Measurements from ENCODE around the gene ENDOV.

ENDOV gene

GRCh38 chr17:80416940-80417293 lies 1.9 kb downstream of the ENDOV start:
- no peak for DNase-seq

GRCh38 chr17:80418589-80418988 lies 3.6 kb downstream of the ENDOV start:
- DNase-seq = no peak

GRCh38 chr17:80419255-80419654 lies 4.3 kb downstream of the ENDOV start:
- no peak for DNase-seq

DNA sequence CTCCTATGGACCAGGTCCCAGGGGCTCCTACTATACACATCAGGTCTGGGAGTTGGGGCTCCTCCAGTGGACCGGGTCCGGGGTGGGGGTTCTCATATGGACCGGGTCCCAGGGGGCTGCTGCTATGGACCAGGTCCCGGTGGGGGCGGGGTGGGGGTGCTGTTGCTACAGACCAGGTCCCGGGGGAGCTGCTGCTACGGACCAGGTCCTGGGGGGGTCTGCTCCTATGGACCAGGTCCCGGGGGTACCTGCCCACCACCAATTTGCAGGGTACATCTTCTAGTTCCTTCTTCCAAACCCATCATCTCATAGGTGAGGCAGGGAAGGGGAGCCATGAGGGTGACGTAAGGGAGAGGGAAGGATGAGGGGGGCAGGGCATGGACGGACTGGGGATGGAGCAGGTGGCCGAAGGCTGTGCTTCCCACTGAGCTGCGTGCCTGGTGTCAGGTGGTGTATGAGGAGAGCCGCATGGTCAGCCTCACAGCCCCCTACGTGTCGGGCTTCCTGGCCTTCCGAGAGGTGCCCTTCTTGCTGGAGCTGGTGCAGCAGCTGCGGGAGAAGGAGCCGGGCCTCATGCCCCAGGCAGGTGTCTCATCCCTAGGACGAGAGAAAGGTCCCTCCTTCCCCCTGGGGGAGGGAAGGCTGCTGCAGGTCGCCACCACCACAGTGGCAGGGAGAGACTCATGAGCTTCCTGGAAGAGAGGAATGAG lies 6.6 kb downstream of the ENDOV start:
- no peak for DNase-seq

GRCh38 chr17:80422276-80422675 lies 7.3 kb downstream of the ENDOV start:
- DNase-seq = no peak

DNA sequence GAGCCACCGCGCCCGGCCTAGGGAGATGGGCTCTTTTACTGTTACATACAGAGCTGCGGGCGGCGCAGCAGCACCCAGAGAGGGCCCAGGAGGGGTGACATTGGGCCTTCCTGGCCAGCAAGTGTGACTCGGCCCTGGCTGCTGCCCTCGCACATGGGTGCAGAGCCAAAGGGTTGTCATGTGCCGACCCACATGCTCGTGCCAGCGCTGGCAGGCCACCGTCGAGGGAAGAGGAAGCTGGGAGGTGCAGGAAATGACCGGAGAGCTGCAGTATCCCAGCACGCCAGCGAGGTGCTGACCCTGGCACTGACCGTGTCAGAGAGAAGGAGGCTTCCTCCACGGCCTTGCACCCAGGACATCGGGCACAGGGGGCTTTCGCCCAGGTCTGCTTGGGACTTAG lies 8.0 kb downstream of the ENDOV start:
- no peak for DNase-seq

GRCh38 chr17:80423536-80424225 lies 8.7 kb downstream of the ENDOV start:
- DNase-seq = no peak

DNA sequence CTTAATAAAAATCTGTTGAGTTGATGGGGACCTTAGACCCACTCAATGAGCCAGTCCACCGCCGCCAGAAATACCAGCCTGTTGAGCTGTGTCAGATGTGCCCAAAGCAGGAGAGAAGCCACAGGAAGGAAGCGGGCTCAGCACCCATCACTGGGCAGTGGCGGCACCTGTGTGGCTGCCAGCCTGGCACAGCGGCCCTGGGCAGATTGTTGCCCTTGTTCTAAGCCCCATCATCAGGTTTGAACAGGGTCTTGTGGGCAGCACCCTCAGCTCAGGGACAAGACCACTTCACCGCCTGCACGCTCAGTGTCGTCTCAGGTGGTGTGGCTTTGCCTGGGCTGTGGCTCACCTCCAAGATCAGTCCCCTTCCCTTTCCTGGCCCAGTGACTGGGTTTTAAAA lies 9.3 kb downstream of the ENDOV start:
- DNase-seq = no peak

- no peak for DNase-seq
Measured at GRCh38 chr17:80424878-80425765, 10.2 kb downstream of the ENDOV start.

DNA sequence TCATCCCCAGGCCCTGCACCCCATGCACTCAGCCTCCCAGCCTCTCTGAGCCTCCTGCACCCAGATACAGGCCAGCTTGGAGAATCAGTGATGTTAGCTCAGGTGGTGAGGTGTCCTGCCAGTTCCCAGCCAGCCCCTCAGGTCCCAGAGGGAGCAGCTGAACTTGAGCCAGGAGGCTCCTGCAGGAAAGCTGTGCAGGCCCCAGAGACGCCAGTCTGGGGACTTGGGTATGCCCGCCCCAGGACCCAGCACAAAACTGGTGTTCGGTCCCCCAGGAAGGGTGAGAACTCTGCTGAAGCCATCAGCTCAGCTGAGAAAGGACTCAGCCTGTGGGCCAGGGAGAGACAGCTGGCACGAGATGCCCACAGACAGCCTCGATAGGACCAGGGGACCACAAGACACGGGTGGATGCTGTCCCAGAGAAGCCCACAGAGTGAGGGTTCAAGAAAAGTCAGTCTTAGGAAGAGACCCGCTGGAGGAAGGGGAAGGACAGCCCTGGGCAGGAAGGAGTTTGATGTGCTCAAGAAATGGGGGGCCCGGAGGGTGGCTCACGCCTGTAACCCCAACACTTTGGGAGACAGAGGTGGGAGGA lies 11.0 kb downstream of the ENDOV start:
- no peak for DNase-seq

- peak; percentile 82 for DNase-seq
Measured at GRCh38 chr17:80426671-80427326, 11.8 kb downstream of the ENDOV start.

DNA sequence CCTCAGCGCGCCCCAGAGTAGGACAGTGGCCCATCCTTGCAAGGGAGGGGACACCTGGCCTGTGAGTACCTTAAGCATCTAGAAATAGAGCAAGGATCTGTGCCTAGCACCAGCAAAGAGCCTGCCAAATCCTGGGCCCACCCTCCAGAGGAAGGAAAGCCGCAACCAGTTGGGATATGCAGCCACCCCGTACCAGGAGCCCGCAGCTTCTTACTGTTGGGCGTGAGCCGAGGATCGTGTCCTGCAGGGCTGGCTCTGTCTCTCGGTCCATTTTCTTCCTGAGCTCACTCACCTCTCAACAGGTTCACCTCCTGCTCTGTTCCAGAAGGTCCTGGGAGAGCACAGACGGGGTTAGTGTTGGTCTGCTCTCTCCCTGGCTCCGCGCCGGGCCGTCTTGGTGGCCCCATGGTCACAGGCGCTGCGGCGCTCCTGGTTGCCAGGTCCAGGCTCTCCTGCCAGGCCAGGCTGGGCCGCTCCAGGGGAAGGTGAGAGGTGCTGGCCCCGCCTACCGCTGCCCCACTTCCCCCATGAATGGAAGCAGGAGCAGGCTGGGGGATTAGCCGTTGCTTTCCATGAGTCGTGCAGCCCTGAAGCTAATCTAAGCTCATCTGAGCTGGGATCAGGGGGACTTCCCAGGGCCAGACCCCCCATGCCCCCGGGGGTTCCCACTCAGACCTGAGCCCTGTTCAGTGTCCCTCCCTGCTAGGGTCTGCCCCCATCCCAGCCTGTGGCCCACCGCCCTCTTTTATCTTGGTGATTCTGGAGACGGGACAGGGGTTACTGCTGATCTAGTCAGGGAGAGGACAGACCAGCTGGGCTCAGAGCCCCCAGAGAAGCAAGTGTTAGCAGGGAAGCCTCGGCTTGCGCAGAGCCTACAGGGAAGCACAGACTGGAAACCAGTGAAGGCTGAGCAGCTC lies 12.7 kb downstream of the ENDOV start:
- no peak for DNase-seq

- DNase-seq = no peak
Measured at GRCh38 chr17:80428363-80428762, 13.4 kb downstream of the ENDOV start.

GRCh38 chr17:80428796-80429195 lies 13.8 kb downstream of the ENDOV start:
- no peak for DNase-seq

DNA sequence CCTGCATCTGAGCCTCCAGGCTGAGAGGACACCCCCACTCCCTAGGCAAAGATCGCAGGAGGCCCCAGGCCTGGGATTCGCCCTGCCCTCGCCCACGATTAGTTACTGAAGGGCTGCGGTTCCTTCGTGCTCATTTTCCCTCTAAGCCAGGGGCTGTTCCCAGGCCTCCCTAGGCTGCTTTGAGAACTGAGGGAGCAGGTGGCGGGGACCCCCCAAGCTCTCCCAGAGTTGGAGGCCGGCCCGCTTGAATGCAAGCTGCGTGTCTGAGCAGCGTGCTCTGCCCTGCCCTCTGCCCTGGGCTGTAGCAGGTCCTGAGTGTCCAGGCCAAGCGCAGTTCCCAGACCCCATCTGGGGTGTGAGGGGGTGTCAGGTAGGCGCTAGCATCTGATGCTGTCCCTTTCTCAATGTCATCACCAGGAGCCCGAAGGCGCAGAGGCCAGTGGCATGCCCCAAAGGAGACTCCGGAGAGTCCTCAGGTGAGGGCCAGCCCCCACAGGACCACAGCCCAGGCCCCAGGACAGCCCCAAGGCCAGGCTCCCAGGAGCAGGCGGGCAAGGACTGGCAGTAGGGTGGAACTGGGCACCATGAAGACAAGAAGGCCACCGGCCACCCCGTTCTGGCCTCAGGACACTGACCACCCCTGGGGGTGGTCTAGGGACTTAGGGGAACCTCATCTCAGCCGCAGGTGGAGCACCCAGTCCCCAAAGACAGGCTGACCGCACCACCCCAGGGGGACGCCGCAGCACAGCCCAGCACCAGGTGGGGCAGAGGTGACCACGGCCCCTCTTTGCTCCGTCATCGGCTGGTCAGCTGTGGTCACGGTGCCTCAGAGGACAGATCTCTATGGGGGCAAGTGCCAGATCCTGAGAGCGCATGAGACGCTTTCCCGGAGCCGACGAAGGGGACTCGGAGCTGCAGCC lies 14.6 kb downstream of the ENDOV start:
- DNase-seq = no peak

DNA sequence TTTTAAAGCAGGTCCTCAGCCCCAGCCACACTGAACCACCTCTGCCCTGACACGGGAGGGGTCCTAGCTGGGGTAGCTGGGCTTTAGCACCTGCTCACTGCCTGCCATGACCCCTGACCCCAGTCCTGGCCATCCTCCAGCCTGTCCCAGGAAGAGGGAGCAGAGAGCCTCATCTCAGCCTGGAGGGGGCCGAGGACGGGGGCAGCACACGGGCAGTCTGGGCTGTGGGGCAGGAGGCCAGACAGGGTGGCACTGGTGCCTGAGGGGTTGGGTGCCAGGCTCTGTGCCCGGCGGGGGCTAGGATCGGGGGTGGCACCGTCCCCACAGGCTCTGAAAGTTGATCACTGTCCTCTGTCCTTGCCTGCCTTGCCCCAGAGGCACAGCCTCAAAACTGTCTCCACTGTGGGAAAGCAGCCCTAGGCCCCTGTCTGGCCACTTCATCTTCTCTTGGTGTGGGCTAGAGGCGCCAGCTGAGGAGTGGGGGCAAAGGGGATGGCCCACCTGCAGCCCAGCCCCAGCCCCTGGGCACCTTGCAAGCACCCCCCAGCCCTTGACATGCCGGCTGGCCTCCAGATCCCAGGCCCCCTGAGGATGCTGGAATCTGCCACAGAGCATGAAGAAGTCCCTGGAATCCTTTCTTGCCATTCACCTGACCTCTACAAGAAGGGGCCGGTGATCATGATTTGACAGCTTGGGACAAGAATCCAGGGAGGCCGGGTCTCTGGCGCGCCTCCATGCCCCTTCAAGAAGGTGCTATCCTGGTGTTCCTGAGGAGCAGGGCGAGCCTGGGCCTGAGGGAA lies 15.7 kb downstream of the ENDOV start:
- DNase-seq = no peak

- no peak for DNase-seq
Measured at GRCh38 chr17:80431246-80432195, 16.6 kb downstream of the ENDOV start.

- DNase-seq = no peak
Measured at GRCh38 chr17:80432350-80432955, 17.5 kb downstream of the ENDOV start.
